ENCODE measurements around the gene TMEM202. TPM values are rescaled to one million over a fixed set of nuclear protein-coding genes. Genes with fewer than 3 reads are reported as not detected.
"Not testable (repeated sequence)": the region's sequence is repeated elsewhere in the genome, so short reads cannot be mapped to it uniquely, and the experiment has no call there.

The TMEM202 gene
- total RNA-seq, 2 donors from 2014 or later: not detected

DNA sequence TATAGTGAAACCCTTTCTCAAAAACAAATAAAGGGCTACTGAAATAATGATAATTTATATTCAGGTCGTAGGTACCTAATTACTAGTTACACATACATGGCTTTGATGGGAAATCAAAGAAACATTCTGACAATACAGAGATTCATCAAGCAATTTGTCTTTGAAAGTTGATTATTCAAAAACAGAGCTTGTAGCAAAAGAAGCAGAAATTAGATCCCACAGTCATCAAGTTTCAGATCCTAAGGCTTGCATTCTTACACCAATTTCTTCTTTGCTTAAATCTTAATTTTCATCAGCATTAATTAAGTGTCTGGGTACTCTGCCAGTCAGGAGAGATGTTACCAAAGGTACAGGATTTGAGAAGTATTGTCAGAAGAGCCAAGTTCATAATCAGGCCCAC, 20.8 kb upstream of the TMEM202 start:
- Mint-ChIP-seq H3K4me1 (ENCODE audit: low read depth) (peaks cover 40% of the 10 kb centered on the region), H3K9me3 (no peaks in the 10 kb centered on the region), H3K4me3 (no peak overlapping the region), H3K27ac (peak overlapping the region; percentile 29), H3K36me3 (ENCODE audit: insufficient read depth in 2 of 2) (no peaks in the 10 kb centered on the region), H3K27me3 (ENCODE audit: low read depth) (no peaks in the 10 kb centered on the region)
- DNase-seq (no peak), ATAC-seq (replicated peaks in 1 of 2) (no peak)

DNA sequence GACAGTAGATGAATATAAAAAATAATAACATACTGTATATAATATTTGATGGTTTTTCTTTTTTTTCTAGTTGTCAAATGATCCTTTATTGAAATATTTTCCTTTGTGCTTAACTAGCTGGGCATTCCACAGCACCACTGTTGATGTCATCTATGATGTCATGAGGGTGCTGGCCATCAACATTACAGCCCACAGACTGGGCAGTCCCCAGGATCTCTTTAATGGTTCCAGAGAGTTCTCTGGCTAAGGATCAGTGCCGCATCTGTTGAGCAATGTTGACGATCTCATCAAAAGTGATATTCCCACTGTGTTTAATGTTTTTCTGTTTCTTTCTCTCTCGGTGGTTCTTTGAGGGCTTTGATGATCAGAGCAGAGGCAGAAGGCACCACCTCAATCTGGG, 19.0 kb upstream of the TMEM202 start:
- H3K36me3 Mint-ChIP-seq (ENCODE audit: insufficient read depth in 2 of 2); H3K27me3 Mint-ChIP-seq (ENCODE audit: low read depth); ATAC-seq (replicated peaks in 1 of 2); H3K4me3 Mint-ChIP-seq; H3K9me3 Mint-ChIP-seq; DNase-seq; H3K27ac Mint-ChIP-seq: not testable (repeated sequence)
- H3K4me1 Mint-ChIP-seq (ENCODE audit: low read depth): peaks cover 27% of the 10 kb centered on the region

- Mint-ChIP-seq H3K36me3 (ENCODE audit: insufficient read depth in 2 of 2) (no peaks in the 10 kb centered on the region), H3K27ac (no peak overlapping the region)
- no peak for ATAC-seq (replicated peaks in 1 of 2)
These were observed 18.2 kb upstream of the TMEM202 start for GRCh38 chr15:72379856-72380430.

GRCh38 chr15:72380743-72381142, 17.4 kb upstream of the TMEM202 start:
- Mint-ChIP-seq H3K27me3 (ENCODE audit: low read depth) (peaks cover 6% of the 10 kb centered on the region), H3K4me3 (no peak overlapping the region), H3K9me3 (no peaks in the 10 kb centered on the region), H3K36me3 (ENCODE audit: insufficient read depth in 2 of 2) (no peaks in the 10 kb centered on the region), H3K4me1 (ENCODE audit: low read depth) (peaks cover 11% of the 10 kb centered on the region), H3K27ac (no peak overlapping the region)
- no peak for ATAC-seq (replicated peaks in 1 of 2)
- DNase-seq: no peak

More at GRCh38 chr15:72379856-72380430, 18.2 kb upstream of the TMEM202 start:
- peaks cover 6% of the 10 kb centered on the region for H3K27me3 Mint-ChIP-seq (ENCODE audit: low read depth)
- peaks cover 19% of the 10 kb centered on the region for H3K4me1 Mint-ChIP-seq (ENCODE audit: low read depth)
- H3K9me3 Mint-ChIP-seq: no peaks in the 10 kb centered on the region
- no peak overlapping the region for H3K4me3 Mint-ChIP-seq
- DNase-seq: no peak

DNA sequence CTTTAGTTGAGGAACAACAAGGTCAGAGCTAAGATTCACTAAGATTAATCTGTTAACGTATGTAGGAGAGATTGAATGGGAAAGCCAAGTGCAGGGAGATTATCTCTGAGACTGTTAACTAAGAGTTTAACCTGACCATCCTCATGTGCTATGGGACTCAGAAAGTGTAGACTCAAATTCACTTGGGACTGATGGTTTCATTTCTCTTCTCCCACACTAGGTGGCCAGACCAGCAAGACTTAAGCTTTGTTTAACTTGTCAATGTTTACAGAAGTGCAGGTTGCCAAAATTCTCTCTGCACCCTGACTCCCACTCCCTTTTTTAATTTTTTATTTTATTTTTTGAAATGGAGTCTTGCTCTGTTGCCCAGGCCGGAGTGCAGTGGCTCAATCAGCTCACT, 16.0 kb upstream of the TMEM202 start:
- Mint-ChIP-seq H3K9me3 (no peaks in the 10 kb centered on the region), H3K4me1 (ENCODE audit: low read depth) (no peaks in the 10 kb centered on the region), H3K4me3 (no peak overlapping the region), H3K36me3 (ENCODE audit: insufficient read depth in 2 of 2) (no peaks in the 10 kb centered on the region), H3K27me3 (ENCODE audit: low read depth) (peaks cover 6% of the 10 kb centered on the region), H3K27ac (no peak overlapping the region)
- ATAC-seq (replicated peaks in 1 of 2): no peak
- DNase-seq: no peak

DNA sequence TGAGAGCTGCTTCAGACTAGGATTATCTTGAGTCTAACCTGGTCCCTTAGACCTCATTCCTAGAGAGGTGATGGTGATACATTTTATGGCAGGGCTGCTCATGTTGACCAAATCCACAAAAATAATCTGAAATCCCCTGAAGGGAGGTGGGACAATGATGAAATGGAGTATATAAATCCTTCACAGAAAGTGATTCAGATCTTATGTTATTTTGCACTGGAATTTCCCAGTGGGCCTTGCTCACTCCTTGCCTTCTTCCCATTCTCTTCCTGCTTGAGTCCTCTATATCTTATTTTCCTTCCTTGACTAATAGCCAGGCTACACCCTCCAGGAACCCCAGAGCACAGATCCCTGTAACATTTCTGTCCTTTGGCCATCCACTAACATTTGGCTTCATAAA, 10.4 kb upstream of the TMEM202 start:
- H3K9me3 Mint-ChIP-seq: no peaks in the 10 kb centered on the region
- H3K27ac Mint-ChIP-seq: no peak overlapping the region
- no peak overlapping the region for H3K4me3 Mint-ChIP-seq
- ATAC-seq (replicated peaks in 1 of 2) (no peak), DNase-seq (no peak)
- no peaks in the 10 kb centered on the region for H3K4me1 Mint-ChIP-seq (ENCODE audit: low read depth)
- H3K36me3 Mint-ChIP-seq (ENCODE audit: insufficient read depth in 2 of 2): no peaks in the 10 kb centered on the region
- peaks cover 6% of the 10 kb centered on the region for H3K27me3 Mint-ChIP-seq (ENCODE audit: low read depth)

DNA sequence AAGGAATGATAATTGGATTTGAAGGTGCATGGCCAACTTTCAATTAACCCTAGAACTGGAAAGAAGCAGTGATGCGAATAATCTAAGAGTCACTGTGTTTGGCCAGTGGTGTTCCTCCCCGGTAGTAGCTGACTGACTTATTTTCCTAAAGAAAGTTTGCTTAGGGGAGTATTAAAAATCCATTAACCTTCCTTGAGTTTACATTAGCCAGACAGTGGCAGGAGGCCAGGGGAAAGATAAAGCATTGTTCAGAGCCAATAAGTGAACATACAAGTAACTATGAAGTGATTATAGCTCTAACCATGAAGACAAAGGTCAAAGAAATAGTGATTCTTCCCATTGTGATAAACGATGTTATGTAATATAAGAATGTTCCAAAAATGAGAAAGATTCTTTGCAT, 8.9 kb upstream of the TMEM202 start:
- DNase-seq (no peak), ATAC-seq (replicated peaks in 1 of 2) (no peak)
- Mint-ChIP-seq H3K27ac (no peak overlapping the region), H3K4me3 (no peak overlapping the region), H3K27me3 (ENCODE audit: low read depth) (no peaks in the 10 kb centered on the region), H3K36me3 (ENCODE audit: insufficient read depth in 2 of 2) (no peaks in the 10 kb centered on the region), H3K9me3 (no peaks in the 10 kb centered on the region), H3K4me1 (ENCODE audit: low read depth) (no peaks in the 10 kb centered on the region)

GRCh38 chr15:72396331-72396730, 1.8 kb upstream of the TMEM202 start:
- H3K27me3 Mint-ChIP-seq (ENCODE audit: low read depth); H3K9me3 Mint-ChIP-seq; ATAC-seq (replicated peaks in 1 of 2); H3K27ac Mint-ChIP-seq; H3K4me1 Mint-ChIP-seq (ENCODE audit: low read depth); H3K36me3 Mint-ChIP-seq (ENCODE audit: insufficient read depth in 2 of 2); H3K4me3 Mint-ChIP-seq; DNase-seq: not testable (repeated sequence)

DNA sequence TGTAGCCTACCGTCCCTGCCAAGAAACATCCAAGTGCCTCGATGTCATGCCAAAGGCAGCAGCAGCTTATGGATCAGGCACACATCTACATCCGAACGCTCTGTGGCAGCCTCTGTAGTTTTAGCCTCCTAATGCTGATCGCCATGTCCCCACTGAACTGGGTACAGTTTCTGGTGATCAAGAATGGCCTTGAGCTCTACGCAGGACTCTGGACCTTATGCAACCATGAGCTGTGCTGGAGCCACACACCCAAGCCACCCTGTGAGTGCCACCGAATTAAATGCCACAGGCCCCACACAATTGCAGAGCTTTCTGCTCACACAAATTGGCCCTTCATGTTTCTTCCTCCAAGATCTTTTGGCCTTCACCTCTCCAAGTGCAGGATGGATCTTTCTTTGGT, 543 bp downstream of the TMEM202 start:
- H3K27me3 Mint-ChIP-seq (ENCODE audit: low read depth): peaks cover 9% of the 10 kb centered on the region
- no peaks in the 10 kb centered on the region for H3K4me1 Mint-ChIP-seq (ENCODE audit: low read depth)
- ATAC-seq (replicated peaks in 1 of 2) (no peak), DNase-seq (no peak)
- no peaks in the 10 kb centered on the region for H3K9me3 Mint-ChIP-seq
- no peak overlapping the region for H3K4me3 Mint-ChIP-seq
- no peak overlapping the region for H3K27ac Mint-ChIP-seq
- peaks cover 0 to 5% of the 10 kb centered on the region in 2 donors for H3K36me3 Mint-ChIP-seq (ENCODE audit: insufficient read depth in 2 of 2)

GRCh38 chr15:72402726-72403125, 4.6 kb downstream of the TMEM202 start:
- Mint-ChIP-seq H3K4me3 (no peak overlapping the region), H3K4me1 (ENCODE audit: low read depth) (no peaks in the 10 kb centered on the region), H3K27ac (no peak overlapping the region), H3K36me3 (ENCODE audit: insufficient read depth in 2 of 2) (no peaks in the 10 kb centered on the region), H3K9me3 (no peaks in the 10 kb centered on the region), H3K27me3 (ENCODE audit: low read depth) (peaks cover 28% of the 10 kb centered on the region)
- DNase-seq (no peak), ATAC-seq (replicated peaks in 1 of 2) (no peak)

- Mint-ChIP-seq H3K9me3 (no peaks in the 10 kb centered on the region), H3K4me1 (ENCODE audit: low read depth) (no peaks in the 10 kb centered on the region), H3K36me3 (ENCODE audit: insufficient read depth in 2 of 2) (no peaks in the 10 kb centered on the region), H3K4me3 (no peak overlapping the region), H3K27me3 (ENCODE audit: low read depth) (peaks cover 25% of the 10 kb centered on the region), H3K27ac (no peak overlapping the region)
- ATAC-seq (replicated peaks in 1 of 2): no peak
- DNase-seq: no peak
These were observed 6.3 kb downstream of the TMEM202 start for GRCh38 chr15:72404356-72404755.

GRCh38 chr15:72404841-72405240, 6.7 kb downstream of the TMEM202 start:
- no peak for ATAC-seq (replicated peaks in 1 of 2)
- Mint-ChIP-seq H3K4me3 (no peak overlapping the region), H3K36me3 (ENCODE audit: insufficient read depth in 2 of 2) (no peaks in the 10 kb centered on the region), H3K27ac (no peak overlapping the region), H3K27me3 (ENCODE audit: low read depth) (peaks cover 30% of the 10 kb centered on the region), H3K4me1 (ENCODE audit: low read depth) (no peaks in the 10 kb centered on the region), H3K9me3 (no peaks in the 10 kb centered on the region)
- no peak for DNase-seq

DNA sequence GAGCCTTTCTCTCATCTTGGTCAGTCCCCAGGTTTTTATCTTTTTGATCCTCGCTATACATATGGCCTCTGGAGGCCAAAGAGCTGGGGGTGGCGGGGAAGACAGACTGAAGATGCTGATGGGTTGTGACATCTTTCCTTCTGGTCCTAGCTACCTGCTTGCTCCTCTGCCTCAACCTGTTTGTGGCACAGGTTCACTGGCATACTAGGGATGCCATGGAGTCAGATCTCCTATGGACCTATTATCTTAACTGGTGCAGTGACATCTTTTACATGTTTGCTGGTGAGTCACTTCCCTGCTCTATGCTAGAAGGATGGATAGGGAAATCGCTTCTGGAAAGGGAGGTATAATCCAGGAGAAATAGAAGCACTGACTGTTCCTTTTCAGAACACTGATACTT, 8.8 kb downstream of the TMEM202 start:
- Mint-ChIP-seq H3K27ac (no peak overlapping the region), H3K4me3 (no peak overlapping the region), H3K36me3 (ENCODE audit: insufficient read depth in 2 of 2) (no peaks in the 10 kb centered on the region), H3K27me3 (ENCODE audit: low read depth) (peaks cover 30% of the 10 kb centered on the region), H3K9me3 (no peaks in the 10 kb centered on the region), H3K4me1 (ENCODE audit: low read depth) (no peaks in the 10 kb centered on the region)
- DNase-seq: no peak
- no peak for ATAC-seq (replicated peaks in 1 of 2)

- no peak for DNase-seq
- H3K9me3 Mint-ChIP-seq: peaks cover 0 to 2% of the 10 kb centered on the region in 2 donors
- no peaks in the 10 kb centered on the region for H3K36me3 Mint-ChIP-seq (ENCODE audit: insufficient read depth in 2 of 2)
- H3K4me3 Mint-ChIP-seq: no peak overlapping the region
- no peak overlapping the region for H3K27ac Mint-ChIP-seq
- H3K27me3 Mint-ChIP-seq (ENCODE audit: low read depth): peaks cover 11% of the 10 kb centered on the region
- no peaks in the 10 kb centered on the region for H3K4me1 Mint-ChIP-seq (ENCODE audit: low read depth)
- ATAC-seq (replicated peaks in 1 of 2): no peak
These were observed 13.0 kb downstream of the TMEM202 start for GRCh38 chr15:72411111-72411510.

Data from activated T-cell treated with anti-CD3 and anti-CD28 coated beads, Interleukin-2, amount 50 U/mL, for 72 hours (primary cell).